ENCODE measurements around the gene MAPK10.

The MAPK10 gene

GRCh38 chr4:85963231-85963630, 396.6 kb downstream of the MAPK10 start:
- TF ChIP-seq TAF1 (IDR thresholded peaks at IDR 0.05; ENCODE audit: borderline replicate concordance, low read depth, low read length) (no peak), POLR2AphosphoS5 (IDR thresholded peaks at IDR 0.05; ENCODE audit: low read depth, low read length) (no peak), POLR2A (IDR thresholded peaks at IDR 0.05; ENCODE audit: low read depth, low read length) (no peak)
- no peak for DNase-seq (ENCODE audit: insufficient read length)
- FAIRE-seq, result no peak

DNA sequence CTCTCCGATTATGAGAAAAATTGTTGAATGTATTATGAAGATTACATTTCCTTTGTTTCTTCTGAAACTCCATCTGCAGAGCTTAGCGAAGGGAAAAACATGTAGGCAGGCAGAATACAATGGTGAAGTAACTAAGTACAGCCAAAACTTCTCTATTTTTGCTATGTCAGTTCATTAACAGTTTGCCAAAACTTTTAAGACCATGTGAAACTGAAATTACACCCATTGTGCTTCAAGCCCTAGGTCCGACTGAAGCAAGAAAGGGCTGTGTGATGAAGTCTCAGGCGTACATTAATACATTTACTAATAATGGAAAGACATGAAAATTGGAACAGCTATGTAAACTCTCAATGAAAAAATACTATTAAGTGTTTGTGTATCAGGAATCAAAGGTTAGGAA, 398.0 kb downstream of the MAPK10 start:
- TF ChIP-seq POLR2A (IDR thresholded peaks at IDR 0.05; ENCODE audit: low read depth, low read length) (no peak), POLR2AphosphoS5 (IDR thresholded peaks at IDR 0.05; ENCODE audit: low read depth, low read length) (no peak), TAF1 (IDR thresholded peaks at IDR 0.05; ENCODE audit: borderline replicate concordance, low read depth, low read length) (no peak)
- no peak for FAIRE-seq
- DNase-seq (ENCODE audit: insufficient read length), result no peak

DNA sequence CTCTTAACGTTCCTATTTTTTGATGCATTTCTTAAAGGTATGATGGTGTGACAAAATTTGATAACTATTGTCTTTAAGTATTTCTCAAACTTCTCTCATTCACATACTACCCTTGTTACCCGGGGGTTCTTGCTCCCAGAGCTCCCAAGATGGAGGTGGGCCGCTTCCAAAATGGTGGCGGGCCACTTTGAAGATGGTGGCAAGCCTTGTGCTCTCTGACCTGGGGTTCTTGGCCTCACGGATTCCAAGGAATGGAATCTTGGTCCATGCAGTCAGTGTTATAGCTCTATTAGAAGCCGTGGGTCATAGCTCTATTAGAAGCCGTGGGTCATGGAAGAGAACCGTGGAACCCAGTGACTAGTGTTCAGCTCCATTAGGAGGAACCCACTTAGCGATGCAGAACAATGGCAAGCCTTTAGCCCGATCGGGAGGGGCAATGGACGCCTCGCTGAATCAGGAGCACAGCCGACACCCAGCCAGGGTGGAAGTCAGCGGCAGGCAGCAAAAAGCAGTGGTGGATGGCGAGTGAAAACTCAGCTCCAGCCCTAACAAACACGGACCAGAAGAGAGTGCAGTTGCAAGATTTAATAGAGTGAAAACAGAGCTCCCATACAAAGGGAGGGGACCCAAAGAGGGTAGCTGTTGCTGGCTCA, 403.4 kb downstream of the MAPK10 start:
- no peak for TF ChIP-seq POLR2AphosphoS5 (IDR thresholded peaks at IDR 0.05; ENCODE audit: low read depth, low read length)
- TF ChIP-seq POLR2A (IDR thresholded peaks at IDR 0.05; ENCODE audit: low read depth, low read length), result no peak
- TF ChIP-seq TAF1 (IDR thresholded peaks at IDR 0.05; ENCODE audit: borderline replicate concordance, low read depth, low read length), result no peak
- DNase-seq (ENCODE audit: insufficient read length), result no peak
- FAIRE-seq, result no peak

DNA sequence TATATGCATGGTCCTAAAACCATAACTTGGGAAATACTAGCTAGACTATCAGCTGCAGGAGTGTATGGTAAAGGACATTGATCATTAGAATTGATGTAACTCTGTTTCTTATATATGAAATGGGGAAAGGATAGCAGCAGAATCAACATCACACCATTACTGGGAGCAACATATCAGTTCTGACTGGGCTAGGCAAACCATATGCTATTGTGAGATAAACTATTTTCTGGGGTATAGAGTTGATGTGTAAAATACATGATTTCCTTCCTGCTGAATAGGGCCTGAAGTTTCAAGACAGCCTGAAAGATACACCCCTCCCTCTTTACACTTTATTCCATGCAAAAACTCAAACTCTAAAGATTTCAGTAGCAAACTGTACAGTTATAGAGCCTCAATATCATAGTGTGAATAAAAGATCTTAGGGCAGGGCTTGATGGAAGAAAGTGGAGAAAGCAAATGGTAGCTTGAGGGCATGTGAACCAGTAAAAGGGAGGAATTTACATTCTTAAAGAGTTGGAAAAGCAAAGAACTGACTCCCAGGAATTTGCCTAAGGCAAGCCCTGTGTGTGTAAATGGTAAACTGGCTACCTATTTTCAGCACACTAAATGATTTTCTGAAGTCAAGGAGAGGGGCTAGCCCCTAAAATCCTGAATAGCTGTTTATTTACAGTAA, 404.1 kb downstream of the MAPK10 start:
- no peak for DNase-seq (ENCODE audit: insufficient read length)
- TF ChIP-seq POLR2AphosphoS5 (IDR thresholded peaks at IDR 0.05; ENCODE audit: low read depth, low read length) (no peak), POLR2A (IDR thresholded peaks at IDR 0.05; ENCODE audit: low read depth, low read length) (no peak), TAF1 (IDR thresholded peaks at IDR 0.05; ENCODE audit: borderline replicate concordance, low read depth, low read length) (no peak)
- FAIRE-seq, result no peak

GRCh38 chr4:85953651-85954018, 406.2 kb downstream of the MAPK10 start:
- TF ChIP-seq POLR2A (IDR thresholded peaks at IDR 0.05; ENCODE audit: low read depth, low read length) (no peak), POLR2AphosphoS5 (IDR thresholded peaks at IDR 0.05; ENCODE audit: low read depth, low read length) (no peak), TAF1 (IDR thresholded peaks at IDR 0.05; ENCODE audit: borderline replicate concordance, low read depth, low read length) (no peak)
- FAIRE-seq, result no peak
- DNase-seq (ENCODE audit: insufficient read length), result no peak

GRCh38 chr4:85952972-85953650, 406.7 kb downstream of the MAPK10 start:
- TF ChIP-seq TAF1 (IDR thresholded peaks at IDR 0.05; ENCODE audit: borderline replicate concordance, low read depth, low read length) (no peak), POLR2AphosphoS5 (IDR thresholded peaks at IDR 0.05; ENCODE audit: low read depth, low read length) (no peak)
- FAIRE-seq (no peak), DNase-seq (ENCODE audit: insufficient read length) (no peak)

DNA sequence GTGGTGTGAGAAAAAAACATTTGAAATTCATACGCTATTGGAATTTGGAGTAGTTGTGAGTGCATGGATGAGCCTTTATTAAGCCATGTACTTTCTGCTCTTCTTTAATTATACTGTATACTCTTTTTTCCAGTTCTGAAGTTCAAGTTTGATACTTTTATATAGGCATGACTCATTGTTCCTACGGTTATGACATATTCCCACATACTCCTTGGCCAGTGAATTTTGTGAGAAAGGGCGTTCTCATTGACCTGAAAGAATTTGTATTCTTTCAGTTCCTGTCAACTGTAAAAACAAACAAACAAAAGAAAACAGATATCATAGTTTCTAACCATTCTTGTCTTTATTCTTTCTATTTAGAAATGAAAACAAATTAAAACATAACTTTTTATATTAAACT, 407.3 kb downstream of the MAPK10 start:
- DNase-seq (ENCODE audit: insufficient read length) (no peak), FAIRE-seq (no peak)
- no peak for TF ChIP-seq POLR2A (IDR thresholded peaks at IDR 0.05; ENCODE audit: low read depth, low read length)

DNA sequence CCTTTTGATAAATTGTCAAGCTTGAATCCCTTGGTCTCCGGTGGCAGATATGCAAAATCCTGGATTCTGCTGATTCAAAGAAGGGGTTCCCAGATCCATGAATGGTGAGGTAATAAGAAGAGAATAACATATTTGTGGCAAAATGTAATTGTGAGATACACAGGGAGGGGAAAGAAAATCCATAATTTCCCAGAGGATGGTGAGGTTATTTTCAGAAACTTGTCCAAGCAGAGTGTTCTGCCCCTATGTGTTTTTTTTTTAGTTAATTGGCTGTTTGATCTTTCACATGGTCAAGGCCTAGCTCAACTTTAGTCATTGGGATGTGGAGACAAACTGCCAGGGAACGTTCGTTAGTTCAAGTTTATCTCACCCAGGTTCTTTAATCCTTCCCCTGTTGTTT, 408.8 kb downstream of the MAPK10 start:
- FAIRE-seq (no peak), DNase-seq (ENCODE audit: insufficient read length) (no peak)
- no peak for TF ChIP-seq POLR2AphosphoS5 (IDR thresholded peaks at IDR 0.05; ENCODE audit: low read depth, low read length)
- TF ChIP-seq TAF1 (IDR thresholded peaks at IDR 0.05; ENCODE audit: borderline replicate concordance, low read depth, low read length), result no peak
- TF ChIP-seq POLR2A (IDR thresholded peaks at IDR 0.05; ENCODE audit: low read depth, low read length), result no peak

- TF ChIP-seq POLR2AphosphoS5 (IDR thresholded peaks at IDR 0.05; ENCODE audit: low read depth, low read length) (no peak), POLR2A (IDR thresholded peaks at IDR 0.05; ENCODE audit: low read depth, low read length) (no peak), TAF1 (IDR thresholded peaks at IDR 0.05; ENCODE audit: borderline replicate concordance, low read depth, low read length) (no peak)
- DNase-seq (ENCODE audit: insufficient read length) (no peak), FAIRE-seq (no peak)
Measured at GRCh38 chr4:85946821-85947220, 413.0 kb downstream of the MAPK10 start.

- DNase-seq (ENCODE audit: insufficient read length) (no peak), FAIRE-seq (no peak)
- TF ChIP-seq POLR2AphosphoS5 (IDR thresholded peaks at IDR 0.05; ENCODE audit: low read depth, low read length) (no peak), TAF1 (IDR thresholded peaks at IDR 0.05; ENCODE audit: borderline replicate concordance, low read depth, low read length) (no peak)
Measured at GRCh38 chr4:85942107-85942506, 417.7 kb downstream of the MAPK10 start.

GRCh38 chr4:85940151-85940550, 419.7 kb downstream of the MAPK10 start:
- TF ChIP-seq POLR2A (IDR thresholded peaks at IDR 0.05; ENCODE audit: low read depth, low read length), result no peak
- TF ChIP-seq TAF1 (IDR thresholded peaks at IDR 0.05; ENCODE audit: borderline replicate concordance, low read depth, low read length), result no peak
- TF ChIP-seq POLR2AphosphoS5 (IDR thresholded peaks at IDR 0.05; ENCODE audit: low read depth, low read length), result no peak
- no peak for FAIRE-seq
- DNase-seq (ENCODE audit: insufficient read length), result no peak

Data from GM12892 (cell line).